ENCODE results near the gene POMGNT2.

GRCh38 chr3:43055393-43055792, 50.5 kb downstream of the POMGNT2 start:
- TF ChIP-seq, protein P1, sequence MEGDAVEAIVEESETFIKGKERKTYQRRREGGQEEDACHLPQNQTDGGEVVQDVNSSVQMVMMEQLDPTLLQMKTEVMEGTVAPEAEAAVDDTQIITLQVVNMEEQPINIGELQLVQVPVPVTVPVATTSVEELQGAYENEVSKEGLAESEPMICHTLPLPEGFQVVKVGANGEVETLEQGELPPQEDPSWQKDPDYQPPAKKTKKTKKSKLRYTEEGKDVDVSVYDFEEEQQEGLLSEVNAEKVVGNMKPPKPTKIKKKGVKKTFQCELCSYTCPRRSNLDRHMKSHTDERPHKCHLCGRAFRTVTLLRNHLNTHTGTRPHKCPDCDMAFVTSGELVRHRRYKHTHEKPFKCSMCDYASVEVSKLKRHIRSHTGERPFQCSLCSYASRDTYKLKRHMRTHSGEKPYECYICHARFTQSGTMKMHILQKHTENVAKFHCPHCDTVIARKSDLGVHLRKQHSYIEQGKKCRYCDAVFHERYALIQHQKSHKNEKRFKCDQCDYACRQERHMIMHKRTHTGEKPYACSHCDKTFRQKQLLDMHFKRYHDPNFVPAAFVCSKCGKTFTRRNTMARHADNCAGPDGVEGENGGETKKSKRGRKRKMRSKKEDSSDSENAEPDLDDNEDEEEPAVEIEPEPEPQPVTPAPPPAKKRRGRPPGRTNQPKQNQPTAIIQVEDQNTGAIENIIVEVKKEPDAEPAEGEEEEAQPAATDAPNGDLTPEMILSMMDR (conservative IDR thresholded peaks at IDR 0.05; ENCODE audit: low read length) = no peak
- TF ChIP-seq EZH2phosphoT487 (IDR thresholded peaks at IDR 0.05; ENCODE audit: borderline replicate concordance) = no peak
